ENCODE results near the gene AHCTF1.

- TF ChIP-seq EZH2 (IDR thresholded peaks at IDR 0.05; ENCODE audit: borderline replicate concordance, low read depth, low read length, severe bottlenecking), result no peak
- no peak for TF ChIP-seq POLR2AphosphoS5 (IDR thresholded peaks at IDR 0.05; ENCODE audit: insufficient read depth, low read depth, low read length)
- no peak for TF ChIP-seq POLR2A (IDR thresholded peaks at IDR 0.05; ENCODE audit: low read depth, low read length)
- TF ChIP-seq, protein P1, sequence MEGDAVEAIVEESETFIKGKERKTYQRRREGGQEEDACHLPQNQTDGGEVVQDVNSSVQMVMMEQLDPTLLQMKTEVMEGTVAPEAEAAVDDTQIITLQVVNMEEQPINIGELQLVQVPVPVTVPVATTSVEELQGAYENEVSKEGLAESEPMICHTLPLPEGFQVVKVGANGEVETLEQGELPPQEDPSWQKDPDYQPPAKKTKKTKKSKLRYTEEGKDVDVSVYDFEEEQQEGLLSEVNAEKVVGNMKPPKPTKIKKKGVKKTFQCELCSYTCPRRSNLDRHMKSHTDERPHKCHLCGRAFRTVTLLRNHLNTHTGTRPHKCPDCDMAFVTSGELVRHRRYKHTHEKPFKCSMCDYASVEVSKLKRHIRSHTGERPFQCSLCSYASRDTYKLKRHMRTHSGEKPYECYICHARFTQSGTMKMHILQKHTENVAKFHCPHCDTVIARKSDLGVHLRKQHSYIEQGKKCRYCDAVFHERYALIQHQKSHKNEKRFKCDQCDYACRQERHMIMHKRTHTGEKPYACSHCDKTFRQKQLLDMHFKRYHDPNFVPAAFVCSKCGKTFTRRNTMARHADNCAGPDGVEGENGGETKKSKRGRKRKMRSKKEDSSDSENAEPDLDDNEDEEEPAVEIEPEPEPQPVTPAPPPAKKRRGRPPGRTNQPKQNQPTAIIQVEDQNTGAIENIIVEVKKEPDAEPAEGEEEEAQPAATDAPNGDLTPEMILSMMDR (IDR thresholded peaks at IDR 0.05; ENCODE audit: extremely low read depth in 1 of 2, insufficient read depth in 1 of 2, low read depth in 1 of 2, low read length in 2 of 2), result no peak
- TF ChIP-seq MAX (IDR thresholded peaks at IDR 0.05; ENCODE audit: insufficient read depth, insufficient read length), result no peak
- TF ChIP-seq JUN (IDR thresholded peaks at IDR 0.05; ENCODE audit: borderline replicate concordance, insufficient read depth, insufficient read length, low read depth), result no peak
- no peak for TF ChIP-seq FOS (IDR thresholded peaks at IDR 0.05; ENCODE audit: borderline replicate concordance, insufficient read depth, low read length)
- TF ChIP-seq MYC (IDR thresholded peaks at IDR 0.05; ENCODE audit: low read depth, low read length), result no peak
- no peak for TF ChIP-seq GATA2 (IDR thresholded peaks at IDR 0.05; ENCODE audit: insufficient read depth, insufficient read length, low read depth, low read length)
Observed at GRCh38 chr1:246932366-246932700, 585 bp upstream of the AHCTF1 start.

Measured in endothelial cell of umbilical vein (primary cell).